ENCODE measurements around the gene MEGF9.

DNA sequence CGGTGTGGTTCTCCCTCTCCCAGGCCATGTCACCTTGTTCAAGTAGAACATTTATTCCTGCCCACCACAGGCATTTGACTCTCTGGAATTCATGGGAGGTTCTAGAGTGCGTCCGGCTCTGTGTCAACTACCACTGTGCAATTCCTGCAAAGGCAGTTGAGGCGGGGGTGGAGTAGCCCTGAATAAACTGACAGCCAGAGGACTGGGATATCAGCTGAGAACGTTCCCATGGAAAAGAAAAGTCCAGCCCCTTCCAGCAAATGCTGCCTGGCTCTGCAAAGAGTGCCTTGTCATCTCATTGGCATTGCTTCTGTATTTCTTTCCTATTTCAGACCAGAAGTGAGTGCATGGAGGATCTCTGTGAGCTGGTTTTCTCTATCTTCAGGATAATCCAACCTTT is 18.9 kb upstream of the MEGF9 start:
- TF ChIP-seq POLR2AphosphoS5 (IDR thresholded peaks at IDR 0.05) = no peak
- TF ChIP-seq, protein P1, sequence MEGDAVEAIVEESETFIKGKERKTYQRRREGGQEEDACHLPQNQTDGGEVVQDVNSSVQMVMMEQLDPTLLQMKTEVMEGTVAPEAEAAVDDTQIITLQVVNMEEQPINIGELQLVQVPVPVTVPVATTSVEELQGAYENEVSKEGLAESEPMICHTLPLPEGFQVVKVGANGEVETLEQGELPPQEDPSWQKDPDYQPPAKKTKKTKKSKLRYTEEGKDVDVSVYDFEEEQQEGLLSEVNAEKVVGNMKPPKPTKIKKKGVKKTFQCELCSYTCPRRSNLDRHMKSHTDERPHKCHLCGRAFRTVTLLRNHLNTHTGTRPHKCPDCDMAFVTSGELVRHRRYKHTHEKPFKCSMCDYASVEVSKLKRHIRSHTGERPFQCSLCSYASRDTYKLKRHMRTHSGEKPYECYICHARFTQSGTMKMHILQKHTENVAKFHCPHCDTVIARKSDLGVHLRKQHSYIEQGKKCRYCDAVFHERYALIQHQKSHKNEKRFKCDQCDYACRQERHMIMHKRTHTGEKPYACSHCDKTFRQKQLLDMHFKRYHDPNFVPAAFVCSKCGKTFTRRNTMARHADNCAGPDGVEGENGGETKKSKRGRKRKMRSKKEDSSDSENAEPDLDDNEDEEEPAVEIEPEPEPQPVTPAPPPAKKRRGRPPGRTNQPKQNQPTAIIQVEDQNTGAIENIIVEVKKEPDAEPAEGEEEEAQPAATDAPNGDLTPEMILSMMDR (IDR thresholded peaks at IDR 0.05) = no peak
